Fibroblast of lung (primary cell): ENCODE data around the gene NAB1. TPM values are rescaled to one million over a fixed set of nuclear protein-coding genes. Genes with fewer than 3 reads are reported as not detected.

ENCODE experiments used
- DNase-seq, 2 donors: peaks; one replicate each; pipeline versions ENCODE4 v3.0.0 to v3.0.0-alpha.2; 2010; ENCODE audit warnings: low read depth in 2 of 2
- H2AFZ ChIP-seq: 2 replicates; pipeline ENCODE4 v1.5.1; 2012; ENCODE audit warnings: low read length, control low read depth, inconsistent platforms
- H3K27ac ChIP-seq: 2 replicates; pipeline ENCODE4 v1.5.1; 2011; ENCODE audit warnings: low read length, control low read depth; ENCODE audit not compliant: insufficient read depth
- H3K27me3 ChIP-seq: 2 replicates; pipeline ENCODE4 v1.5.1; 2011; ENCODE audit warnings: mild to moderate bottlenecking, low read length; ENCODE audit not compliant: control insufficient read depth, insufficient read depth
- H3K36me3 ChIP-seq: 2 replicates; pipeline ENCODE4 v1.5.1; 2011; ENCODE audit warnings: low read length; ENCODE audit not compliant: control insufficient read depth, insufficient read depth
- H3K4me1 ChIP-seq: 2 replicates; pipeline ENCODE4 v1.5.1; 2011; ENCODE audit warnings: low read length; ENCODE audit not compliant: control insufficient read depth, insufficient read depth; ENCODE audit errors: extremely low read depth
- H3K4me2 ChIP-seq: 2 replicates; pipeline ENCODE4 v1.5.1; 2011; ENCODE audit warnings: low read length, control low read depth; ENCODE audit not compliant: insufficient read depth; ENCODE audit errors: extremely low read depth
- H3K4me3 ChIP-seq, 4 experiments: fragments of 200-600 bp in 1 of 4; sonication (generic) in 1 of 4; replicated peaks in 1 of 4; 2 replicates each; pipeline ENCODE4 v1.5.1; 2011 to 2016; ENCODE audit warnings: low read length in 4 of 4, low read depth in 3 of 4, mild to moderate bottlenecking in 3 of 4, control low read depth in 2 of 4, inconsistent platforms in 1 of 4, mixed read lengths in 1 of 4; ENCODE audit not compliant: insufficient read depth in 1 of 4; ENCODE audit errors: control extremely low read depth in 1 of 4
- H3K79me2 ChIP-seq: 2 replicates; pipeline ENCODE4 v1.5.1; 2012; ENCODE audit warnings: mild to moderate bottlenecking, low read length, inconsistent platforms; ENCODE audit not compliant: control insufficient read depth, insufficient read depth
- H3K9ac ChIP-seq: 2 replicates; pipeline ENCODE4 v1.5.1; 2011; ENCODE audit warnings: mild to moderate bottlenecking, low read length, control low read depth; ENCODE audit not compliant: insufficient read depth
- H3K9me3 ChIP-seq: 2 replicates; pipeline ENCODE4 v1.5.1; 2012; ENCODE audit warnings: low read depth, low read length; ENCODE audit not compliant: control insufficient read depth, insufficient read depth
- H4K20me1 ChIP-seq: 2 replicates; pipeline ENCODE4 v1.5.1; 2011; ENCODE audit warnings: low read length; ENCODE audit not compliant: control insufficient read depth, insufficient read depth; ENCODE audit errors: extremely low read depth
- CTCF ChIP-seq, 2 donors: IDR thresholded peaks in 1 of 2; conservative IDR thresholded peaks in 1 of 2; 1 replicate in 1 of 2; 2 replicates in 1 of 2; pipeline ENCODE4 v1.5.1; 2011 to 2012; ENCODE audit warnings: low read length in 2 of 2, control low read depth in 1 of 2, inconsistent platforms in 1 of 2, low read depth in 1 of 2, mild to moderate bottlenecking in 1 of 2
- EZH2 ChIP-seq: IDR thresholded peaks from 2 replicates; pipeline ENCODE4 v1.5.1; 2012; ENCODE audit warnings: low read length, control low read depth, mild to moderate bottlenecking; ENCODE audit errors: missing control alignments
- polyA plus RNA-seq, 2 donors: library from polyadenylated mRNA; depleted of rRNA in 1 of 2; stranded (reverse) in 1 of 2; unstranded in 1 of 2; fragments of >200 nt; gene quantifications; 2 replicates each; pipeline ENCODE4 v1.2.1, GENCODE V29; 2011 to 2012; ENCODE audit warnings: missing spikeins in 1 of 2
- total RNA-seq: library from RNA; depleted of rRNA; stranded (reverse); fragments of >200 nt; gene quantifications from 2 replicates; pipeline ENCODE4 v1.2.1, GENCODE V29; 2014

Gene NAB1
- total and polyA plus RNA-seq, 2 donors (not counting 1 experiment from before 2014, with no cell fraction given) = 18.3 to 46.6 TPM

DNA sequence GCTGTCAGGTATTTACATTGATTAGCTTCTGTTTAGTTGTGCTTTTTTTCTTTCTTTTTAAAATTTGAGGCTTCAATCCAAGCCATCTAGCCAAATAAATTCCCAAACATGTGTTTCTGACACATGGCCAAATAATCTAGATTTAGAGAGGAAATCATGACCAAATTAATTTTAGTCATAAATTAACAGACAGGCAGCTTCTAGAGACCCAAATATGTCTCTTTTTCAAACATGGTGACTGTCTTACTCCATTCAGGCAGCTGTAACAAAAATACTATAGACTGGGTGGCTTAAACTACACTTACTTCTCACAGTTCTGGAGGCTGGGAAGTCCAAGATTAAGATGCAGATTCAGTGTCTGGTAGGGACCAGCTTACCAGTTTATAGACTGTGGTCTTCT, 23.2 kb upstream of the NAB1 start:
- Histone ChIP-seq H3K4me1 (peaks cover 4% of the 10 kb centered on the region), H3K27me3 (no peaks in the 10 kb centered on the region), H3K36me3 (no peaks in the 10 kb centered on the region), H3K9ac (no peak overlapping the region), H3K9me3 (no peaks in the 10 kb centered on the region), H2AFZ (no peak overlapping the region), H3K4me3 (no peak overlapping the region), H3K79me2 (no peaks in the 10 kb centered on the region), H3K27ac (no peak overlapping the region), H3K4me2 (no peak overlapping the region), H4K20me1 (no peaks in the 10 kb centered on the region)
- TF ChIP-seq EZH2 (no peak), CTCF (conservative IDR thresholded peaks at IDR 0.05 in 1 of 2, IDR thresholded peaks at IDR 0.05 in 1 of 2; ENCODE audit: low read depth in 1 of 2, low read length in 2 of 2) (no peak)
- no peak for DNase-seq

GRCh38 chr2:190626641-190627210, 22.2 kb upstream of the NAB1 start:
- Histone ChIP-seq H2AFZ (no peak overlapping the region), H3K9ac (no peak overlapping the region), H3K36me3 (no peaks in the 10 kb centered on the region), H3K4me2 (no peak overlapping the region), H4K20me1 (no peaks in the 10 kb centered on the region), H3K79me2 (no peaks in the 10 kb centered on the region), H3K9me3 (no peaks in the 10 kb centered on the region), H3K4me1 (peaks cover 4% of the 10 kb centered on the region), H3K4me3 (no peak overlapping the region), H3K27me3 (no peaks in the 10 kb centered on the region), H3K27ac (no peak overlapping the region)
- TF ChIP-seq EZH2 = no peak
- no peak for TF ChIP-seq CTCF (conservative IDR thresholded peaks at IDR 0.05 in 1 of 2, IDR thresholded peaks at IDR 0.05 in 1 of 2; ENCODE audit: low read depth in 1 of 2, low read length in 2 of 2)
- DNase-seq = no peak

- Histone ChIP-seq H3K27ac (no peak overlapping the region), H3K79me2 (no peaks in the 10 kb centered on the region), H3K9ac (no peak overlapping the region), H3K9me3 (no peaks in the 10 kb centered on the region), H3K4me2 (peak overlapping the region; percentile 85), H3K36me3 (no peaks in the 10 kb centered on the region), H2AFZ (peak overlapping the region; percentile 84), H3K4me1 (peaks cover 4% of the 10 kb centered on the region), H4K20me1 (no peaks in the 10 kb centered on the region), H3K4me3 (peak overlapping the region; percentile 39 to 58 (median 48)), H3K27me3 (no peaks in the 10 kb centered on the region)
- DNase-seq = peak in 1 of 2 donors; percentile 36
- no peak for TF ChIP-seq EZH2
- no peak for TF ChIP-seq CTCF (conservative IDR thresholded peaks at IDR 0.05 in 1 of 2, IDR thresholded peaks at IDR 0.05 in 1 of 2; ENCODE audit: low read depth in 1 of 2, low read length in 2 of 2)
Measured at GRCh38 chr2:190627448-190628412, 21.2 kb upstream of the NAB1 start.
